Left ventricle myocardium inferior (tissue), 1 donor: ENCODE measurements around the gene RYK. TPM values are rescaled to one million over a fixed set of nuclear protein-coding genes. Genes with fewer than 3 reads are reported as not detected.
A peak's percentile ranks its signal among the peaks of the same experiment; 100 is the strongest.

ENCODE experiments used
- DNase-seq: peaks from one replicate; pipeline ENCODE4 v3.0.0-alpha.2; 2020
- H3K27ac ChIP-seq: fragments of 200-600 bp; replicated peaks from 2 replicates; pipeline ENCODE4 v1.8.0; 2021
- H3K27me3 ChIP-seq: fragments of 200-600 bp; 2 replicates; pipeline ENCODE4 v1.8.0; 2021; ENCODE audit warnings: low read depth
- H3K36me3 ChIP-seq: fragments of 200-600 bp; 2 replicates; pipeline ENCODE4 v1.8.0; 2021
- H3K4me1 ChIP-seq: fragments of 200-600 bp; 2 replicates; pipeline ENCODE4 v1.8.0; 2021
- H3K4me3 ChIP-seq: fragments of 200-600 bp; 2 replicates; pipeline ENCODE4 v1.8.0; 2021; ENCODE audit warnings: mild to moderate bottlenecking, moderate library complexity
- H3K9me3 ChIP-seq: fragments of 200-600 bp; replicated peaks from 2 replicates; pipeline ENCODE4 v1.8.0; 2021
- CTCF ChIP-seq: fragments of 200-600 bp; IDR thresholded peaks from 2 replicates; pipeline ENCODE4 v1.8.0; 2021; ENCODE audit warnings: antibody characterized with exemption, mild to moderate bottlenecking, borderline replicate concordance
- intact Hi-C: fragments of 100-400 bp; cut with micrococcal nuclease; formaldehyde crosslinking; loops from one replicate; pipeline ENCODE4 v1.11.0; 2022
- long read RNA-seq: library from polyadenylated mRNA; unstranded; transcript quantifications from one replicate; pipeline ENCODE4 v2.0.0, GENCODE V29; 2021
- total RNA-seq: library from RNA; stranded (reverse); fragmentation: NEBNext Ultra II Directional; extraction: Animal tissue kit (Norgen Biotek cat#: 25700); gene quantifications from one replicate; pipeline ENCODE4 v1.2.1, GENCODE V29; 2021
- donor health status: DM: no; HTN: yes; CAD: no; lungs with severe emphysema.

RYK gene
- 32.3 TPM for total RNA-seq
- long read RNA-seq, transcript RYK-201 (15 exons, 2,667 nt) = major isoform, 41 of 107 reads
- long read RNA-seq, transcript RYK-209 (15 exons, 2,934 nt) = minor isoform, 40 of 107 reads
- long read RNA-seq, partial matches to known transcripts = 4 of 107 reads
- long read RNA-seq, other reads (novel, unspliced or antisense) = 22 of 107 reads

DNA sequence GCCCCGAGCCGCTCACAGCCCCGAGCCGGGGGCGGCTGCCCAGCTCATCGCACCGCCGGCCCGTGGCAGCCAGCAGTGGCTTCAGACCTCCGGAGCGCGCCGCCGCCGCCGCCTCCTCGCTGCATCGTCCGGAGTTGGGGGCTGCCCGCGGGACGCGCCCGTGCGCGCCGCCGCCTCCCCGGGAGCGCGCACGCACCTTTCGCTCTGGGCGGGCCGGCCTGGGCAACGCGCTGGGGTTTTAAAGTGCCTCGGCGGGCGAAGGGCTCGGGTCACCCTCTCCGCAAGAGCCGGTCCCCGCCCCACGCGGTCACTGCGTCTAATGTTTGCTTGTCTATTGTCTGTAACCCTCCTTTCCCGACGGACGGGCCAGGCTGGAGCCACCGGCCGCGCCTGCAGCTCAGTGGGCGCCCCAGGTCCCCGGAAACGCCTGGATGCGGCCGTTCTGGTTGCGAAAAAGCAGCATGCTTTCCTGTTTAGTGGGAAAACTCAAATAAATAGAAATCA, at the start of gene RYK:
Gene RYK, minus strand, starts transcription at position 143 of the 504 bp plus-strand sequence. CDS start 205 bp downstream, outside the sequence.
- DNase-seq = peak; percentile 85
- H3K4me3 ChIP-seq = peak within 1 kb of the TSS; percentile 84
- no peaks in the 10 kb centered on the region for H3K36me3 ChIP-seq
- H3K4me1 ChIP-seq = peaks cover 63% of the 10 kb centered on the region
- no peak for TF ChIP-seq CTCF
- peak within 1 kb of the TSS; percentile 97 for H3K27ac ChIP-seq
- no peaks in the 10 kb centered on the region for H3K27me3 ChIP-seq
- intact Hi-C loops = no loop called here
- no peaks in the 10 kb centered on the region for H3K9me3 ChIP-seq

DNA sequence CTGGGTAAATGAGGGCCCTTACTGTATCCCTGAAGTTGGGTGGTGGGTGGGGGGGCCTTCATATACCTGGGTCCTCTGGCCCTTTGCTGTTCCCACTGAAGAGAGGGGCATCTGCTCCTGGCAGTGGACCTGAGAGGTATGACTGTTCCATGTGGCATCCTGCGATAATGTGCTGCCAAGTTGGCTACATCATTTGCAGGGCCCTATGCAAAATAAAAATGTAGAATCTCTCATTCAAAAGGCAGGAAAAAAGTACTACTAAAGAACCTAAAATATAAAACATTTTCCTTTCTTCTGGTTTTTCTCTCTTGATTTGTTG, 49.2 kb upstream of the RYK start:
- Histone ChIP-seq H3K27ac (no peak overlapping the region), H3K4me1 (peaks cover 5% of the 10 kb centered on the region), H3K4me3 (no peak overlapping the region), H3K9me3 (peaks cover 9% of the 10 kb centered on the region), H3K36me3 (no peaks in the 10 kb centered on the region), H3K27me3 (no peaks in the 10 kb centered on the region)
- no peak for TF ChIP-seq CTCF
- no peak for DNase-seq
- intact Hi-C loops = loop anchor here (5.0 kb wide), 1 partner anchor 88 kb away; no protein-coding TSS in a partner anchor

- Histone ChIP-seq H3K27me3 (no peaks in the 10 kb centered on the region), H3K27ac (no peak overlapping the region), H3K9me3 (peaks cover 9% of the 10 kb centered on the region), H3K4me1 (peaks cover 5% of the 10 kb centered on the region), H3K36me3 (no peaks in the 10 kb centered on the region), H3K4me3 (no peak overlapping the region)
- intact Hi-C loops = loop anchor here (5.0 kb wide), 1 partner anchor 87 kb away; no protein-coding TSS in a partner anchor
- DNase-seq = no peak
- peak; percentile 52 for TF ChIP-seq CTCF
Observed at GRCh38 chr3:134299185-134299887, 48.7 kb upstream of the RYK start.

DNA sequence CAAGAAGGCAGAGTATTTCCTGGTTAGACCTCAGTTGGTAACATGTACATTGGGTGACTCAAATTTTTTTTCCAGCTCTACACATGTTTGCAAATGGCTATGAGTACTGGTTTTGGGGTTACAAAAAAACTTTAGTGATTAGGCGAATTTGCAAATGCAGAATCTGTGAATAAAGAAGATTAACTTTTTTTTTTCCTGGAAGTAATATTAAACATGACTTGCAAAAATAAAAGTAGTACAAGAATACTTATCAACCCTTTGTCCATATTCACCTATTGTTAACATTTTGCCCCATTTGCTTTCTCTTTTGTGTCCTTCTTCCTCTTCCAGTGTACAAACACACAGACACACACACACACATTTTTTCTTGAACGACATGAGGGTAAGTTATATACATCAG, 47.6 kb upstream of the RYK start:
- H3K36me3 ChIP-seq = no peaks in the 10 kb centered on the region
- intact Hi-C loops = loop anchor here (5.0 kb wide), 1 partner anchor 86 kb away; no protein-coding TSS in a partner anchor
- no peak for TF ChIP-seq CTCF

DNA sequence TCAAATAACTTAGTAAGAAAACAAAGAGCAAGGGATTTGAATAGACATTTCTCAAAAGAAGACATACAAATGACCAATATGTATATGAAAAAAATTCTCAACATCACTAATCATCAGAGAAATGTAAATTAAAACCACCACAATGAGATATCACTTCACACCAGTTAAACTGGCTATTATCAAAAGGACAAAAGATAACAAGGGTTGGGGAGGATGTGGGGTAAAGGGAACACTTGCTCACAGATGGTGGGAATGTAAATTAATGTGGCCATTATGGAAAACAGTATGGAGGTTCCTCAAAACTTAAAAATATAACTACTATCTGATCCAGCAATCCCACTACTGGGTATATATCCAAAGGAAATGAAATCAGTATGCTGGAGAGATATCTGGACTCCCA, 46.0 kb upstream of the RYK start:
- no peak overlapping the region for H3K27ac ChIP-seq
- intact Hi-C loops = loop anchor here (5.0 kb wide), 1 partner anchor 84 kb away; no protein-coding TSS in a partner anchor
- no peaks in the 10 kb centered on the region for H3K27me3 ChIP-seq
- no peak overlapping the region for H3K4me3 ChIP-seq
- H3K36me3 ChIP-seq = no peaks in the 10 kb centered on the region
- H3K4me1 ChIP-seq = peaks cover 7% of the 10 kb centered on the region
- DNase-seq = no peak
- no peak for TF ChIP-seq CTCF
- peaks cover 9% of the 10 kb centered on the region for H3K9me3 ChIP-seq

More for the DNA sequence above, 47.6 kb upstream of the RYK start:
- DNase-seq = no peak
- Histone ChIP-seq H3K4me1 (peaks cover 5% of the 10 kb centered on the region), H3K27ac (no peak overlapping the region), H3K9me3 (peaks cover 9% of the 10 kb centered on the region), H3K27me3 (no peaks in the 10 kb centered on the region), H3K4me3 (no peak overlapping the region)
